Fibroblast of pulmonary artery (primary cell): ENCODE results near the gene DHCR24.
"Not testable (repeated sequence)": the region's sequence is repeated elsewhere in the genome, so short reads cannot be mapped to it uniquely, and the experiment has no call there.

Source experiments
- DNase-seq: peaks from one replicate; pipeline ENCODE4 v3.0.0-alpha.2; 2010; ENCODE audit warnings: low read depth
- H3K4me3 ChIP-seq: replicated peaks from 2 replicates; pipeline ENCODE4 v1.5.1; 2011; ENCODE audit warnings: low read depth, mild to moderate bottlenecking, control low read depth, low read length, moderate library complexity
- TF ChIP-seq, protein P1 (sequence below): IDR thresholded peaks from 2 replicates; pipeline ENCODE4 v1.5.1; 2011; ENCODE audit warnings: mild to moderate bottlenecking, control low read depth, low read length, inconsistent platforms; ENCODE audit errors: missing control alignments

Gene DHCR24, protein sequence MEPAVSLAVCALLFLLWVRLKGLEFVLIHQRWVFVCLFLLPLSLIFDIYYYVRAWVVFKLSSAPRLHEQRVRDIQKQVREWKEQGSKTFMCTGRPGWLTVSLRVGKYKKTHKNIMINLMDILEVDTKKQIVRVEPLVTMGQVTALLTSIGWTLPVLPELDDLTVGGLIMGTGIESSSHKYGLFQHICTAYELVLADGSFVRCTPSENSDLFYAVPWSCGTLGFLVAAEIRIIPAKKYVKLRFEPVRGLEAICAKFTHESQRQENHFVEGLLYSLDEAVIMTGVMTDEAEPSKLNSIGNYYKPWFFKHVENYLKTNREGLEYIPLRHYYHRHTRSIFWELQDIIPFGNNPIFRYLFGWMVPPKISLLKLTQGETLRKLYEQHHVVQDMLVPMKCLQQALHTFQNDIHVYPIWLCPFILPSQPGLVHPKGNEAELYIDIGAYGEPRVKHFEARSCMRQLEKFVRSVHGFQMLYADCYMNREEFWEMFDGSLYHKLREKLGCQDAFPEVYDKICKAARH

DNA sequence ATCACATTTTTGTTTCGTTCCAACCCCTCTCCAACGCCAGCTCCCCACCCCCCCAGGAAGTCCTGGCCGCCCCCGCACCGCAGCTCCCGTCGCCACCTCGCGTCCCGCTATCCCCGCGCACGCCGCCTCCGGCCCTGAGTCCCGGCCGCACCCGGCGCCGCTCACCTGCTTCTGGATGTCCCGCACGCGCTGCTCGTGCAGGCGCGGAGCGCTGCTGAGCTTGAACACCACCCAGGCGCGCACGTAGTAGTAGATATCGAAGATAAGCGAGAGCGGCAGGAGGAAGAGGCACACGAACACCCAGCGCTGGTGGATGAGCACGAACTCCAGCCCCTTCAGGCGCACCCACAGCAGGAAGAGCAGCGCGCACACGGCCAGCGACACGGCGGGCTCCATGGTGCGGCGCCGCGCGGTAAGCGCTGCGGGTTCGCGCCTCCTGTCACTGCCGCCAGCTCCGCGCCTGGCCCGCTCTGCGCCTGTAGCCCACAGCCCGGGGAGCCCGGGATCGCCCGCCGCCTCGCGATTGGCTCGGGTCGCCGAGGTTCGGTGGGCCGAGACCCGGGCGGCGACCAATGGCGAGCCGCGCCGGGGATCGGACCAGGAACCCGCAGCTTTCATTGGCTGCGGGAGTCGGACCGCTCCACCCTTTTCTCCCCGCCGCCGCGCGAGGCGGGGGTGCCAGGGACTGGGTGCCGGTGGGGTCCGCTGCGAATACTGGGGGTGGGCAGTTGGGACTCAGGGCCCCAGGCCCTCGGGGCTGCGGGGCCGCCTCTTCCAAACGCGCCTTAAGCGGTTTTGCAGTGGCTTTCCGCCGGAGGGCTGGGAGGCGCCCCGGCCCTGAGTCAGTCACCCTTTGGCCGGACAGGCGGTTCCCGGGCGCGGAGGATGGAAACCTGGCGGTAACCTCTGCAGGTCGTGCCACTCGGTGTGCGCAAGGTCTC is at the start of gene DHCR24:
TSS of gene DHCR24 (minus strand) at position 472 of the 941 bp plus-strand sequence. CDS start at position 396, 76 bp downstream.
- H3K4me3 ChIP-seq = peak within 1 kb of the TSS; percentile 90
- peak; percentile 80 for DNase-seq
- TF ChIP-seq, protein P1, sequence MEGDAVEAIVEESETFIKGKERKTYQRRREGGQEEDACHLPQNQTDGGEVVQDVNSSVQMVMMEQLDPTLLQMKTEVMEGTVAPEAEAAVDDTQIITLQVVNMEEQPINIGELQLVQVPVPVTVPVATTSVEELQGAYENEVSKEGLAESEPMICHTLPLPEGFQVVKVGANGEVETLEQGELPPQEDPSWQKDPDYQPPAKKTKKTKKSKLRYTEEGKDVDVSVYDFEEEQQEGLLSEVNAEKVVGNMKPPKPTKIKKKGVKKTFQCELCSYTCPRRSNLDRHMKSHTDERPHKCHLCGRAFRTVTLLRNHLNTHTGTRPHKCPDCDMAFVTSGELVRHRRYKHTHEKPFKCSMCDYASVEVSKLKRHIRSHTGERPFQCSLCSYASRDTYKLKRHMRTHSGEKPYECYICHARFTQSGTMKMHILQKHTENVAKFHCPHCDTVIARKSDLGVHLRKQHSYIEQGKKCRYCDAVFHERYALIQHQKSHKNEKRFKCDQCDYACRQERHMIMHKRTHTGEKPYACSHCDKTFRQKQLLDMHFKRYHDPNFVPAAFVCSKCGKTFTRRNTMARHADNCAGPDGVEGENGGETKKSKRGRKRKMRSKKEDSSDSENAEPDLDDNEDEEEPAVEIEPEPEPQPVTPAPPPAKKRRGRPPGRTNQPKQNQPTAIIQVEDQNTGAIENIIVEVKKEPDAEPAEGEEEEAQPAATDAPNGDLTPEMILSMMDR = no peak

DNA sequence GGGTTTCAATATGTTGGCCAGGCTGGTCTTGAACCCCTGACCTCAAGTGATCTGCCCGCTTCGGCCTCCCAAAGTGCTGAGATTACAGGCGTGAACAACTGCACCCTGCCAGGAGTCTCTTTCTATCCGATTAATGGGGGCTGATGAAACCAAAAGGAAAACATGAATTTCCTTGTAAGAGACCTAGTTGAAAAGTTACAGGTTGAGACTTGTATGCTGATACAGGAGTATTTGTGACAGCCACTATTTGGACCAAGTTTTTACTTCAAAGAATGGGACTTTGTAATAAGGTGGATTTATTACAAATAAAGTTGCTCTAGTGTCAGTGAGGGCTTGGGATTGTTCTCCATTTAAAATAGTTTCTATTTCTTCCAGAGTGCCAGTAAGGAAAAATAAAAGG is 49.8 kb upstream of the DHCR24 start:
- TF ChIP-seq, protein P1 = no peak
- DNase-seq = no peak
- no peak overlapping the region for H3K4me3 ChIP-seq

DNA sequence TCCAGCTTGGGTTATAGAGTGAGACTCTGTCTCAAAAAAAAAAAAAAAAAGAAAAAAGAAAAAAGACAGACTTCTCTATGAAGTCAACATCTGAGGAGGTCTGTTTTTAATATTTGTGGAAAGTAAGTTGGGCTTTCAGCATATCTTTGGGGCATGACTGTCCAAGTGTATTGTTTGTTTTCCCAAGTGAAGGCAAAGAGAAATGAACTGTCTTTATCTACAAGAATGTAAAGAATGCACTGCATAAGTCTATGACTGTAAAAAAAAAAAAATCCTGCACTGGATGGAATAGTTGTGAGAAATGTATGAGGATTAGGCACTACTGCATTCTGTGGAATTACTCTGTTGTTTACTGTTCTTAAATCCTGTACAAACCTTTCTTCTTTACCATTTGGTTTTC is 47.9 kb upstream of the DHCR24 start:
- no peak overlapping the region for H3K4me3 ChIP-seq
- TF ChIP-seq, protein P1 = no peak
- peak; percentile 91 for DNase-seq

DNA sequence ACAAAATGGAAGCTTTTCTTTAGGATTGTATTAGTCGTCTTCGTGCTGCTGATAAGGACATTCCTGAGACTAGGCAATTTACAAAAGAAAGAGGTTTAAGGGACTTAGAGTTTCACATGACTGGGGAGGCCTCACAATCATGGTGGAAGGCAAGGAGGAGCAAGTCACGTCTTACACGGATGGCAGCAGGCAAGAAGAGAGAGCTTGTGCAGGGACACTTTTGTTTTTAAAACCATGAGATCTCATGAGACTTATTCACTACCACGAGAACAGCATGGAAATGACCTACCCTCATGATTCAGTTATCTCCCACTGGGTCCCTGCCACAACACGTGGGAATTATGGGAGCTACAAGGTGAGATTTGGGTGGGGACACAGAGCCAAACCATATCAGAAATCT is 47.1 kb upstream of the DHCR24 start:
- H3K4me3 ChIP-seq, DNase-seq: not testable (repeated sequence)

DNA sequence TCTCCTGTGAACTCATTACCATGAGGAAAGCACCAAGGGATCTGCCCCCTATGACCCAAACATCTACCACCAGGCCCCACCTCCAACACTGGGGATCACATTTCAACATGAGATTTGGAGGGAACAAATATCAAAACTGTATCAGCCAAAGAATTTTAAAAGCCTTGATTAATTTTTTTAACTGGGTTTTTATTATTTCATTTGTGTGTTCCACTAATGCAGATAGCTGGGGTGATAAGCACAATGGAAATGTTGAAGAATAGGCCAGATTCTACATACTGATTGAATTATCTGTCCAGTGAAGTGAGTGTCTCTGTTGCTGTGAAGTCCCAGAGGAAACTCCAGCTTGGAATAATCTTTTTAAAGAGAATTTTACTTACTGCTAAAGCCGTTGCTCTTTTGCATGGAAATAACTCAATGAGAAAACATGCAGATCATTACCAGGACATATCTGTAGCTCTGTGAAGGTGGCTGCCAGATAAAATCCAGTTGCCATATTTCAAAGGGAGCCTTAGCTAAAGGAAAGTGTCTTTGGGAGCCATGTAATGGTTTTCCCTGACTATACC is 44.4 kb upstream of the DHCR24 start:
- TF ChIP-seq, protein P1 = no peak
- no peak overlapping the region for H3K4me3 ChIP-seq
- no peak for DNase-seq

DNA sequence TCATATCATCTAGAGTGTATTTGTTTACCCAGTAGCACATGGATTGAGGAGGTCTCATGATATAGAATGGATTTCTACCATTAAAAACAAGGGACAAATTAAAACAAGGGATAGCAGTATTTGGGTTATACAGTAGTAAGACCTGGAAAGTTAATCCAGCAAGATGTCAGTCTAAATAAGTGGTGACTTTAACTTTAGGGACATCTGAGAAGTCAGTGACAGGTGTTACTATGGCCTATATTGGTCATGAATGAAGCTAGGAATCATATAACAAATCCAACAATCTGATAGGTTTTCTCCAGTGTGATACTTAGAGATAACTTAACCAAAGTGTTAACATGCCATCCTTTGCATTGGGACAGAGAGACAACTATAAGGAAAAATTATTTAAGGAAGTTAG is 42.7 kb upstream of the DHCR24 start:
- no peak overlapping the region for H3K4me3 ChIP-seq
- DNase-seq = no peak
- TF ChIP-seq, protein P1 = no peak

DNA sequence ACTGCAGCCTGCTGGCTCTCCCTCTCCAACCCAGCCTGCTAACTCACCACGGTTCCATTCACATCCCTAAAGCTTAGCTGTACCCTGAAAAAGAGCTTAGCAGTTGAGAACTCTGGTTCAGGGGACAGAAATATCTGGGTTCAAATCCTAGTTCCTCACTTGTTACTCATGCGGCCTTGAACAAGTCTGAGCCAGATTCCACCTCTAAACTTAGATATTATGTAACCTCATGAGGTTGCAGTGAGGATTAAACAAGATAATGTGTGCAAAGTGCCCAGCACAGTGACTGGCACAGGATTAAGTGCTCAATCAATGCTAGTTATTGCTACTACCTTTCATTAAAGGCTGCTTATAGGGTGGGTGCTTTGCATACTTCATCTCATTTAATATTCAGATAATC is 41.3 kb upstream of the DHCR24 start:
- TF ChIP-seq, protein P1 = no peak
- no peak for DNase-seq
- no peak overlapping the region for H3K4me3 ChIP-seq
